Caco-2 (cell line): ENCODE data around the gene SDF4. TPM values are rescaled to one million over a fixed set of nuclear protein-coding genes. Genes with fewer than 3 reads are reported as not detected.

Experiments used
- BruUV-seq: library from RNA; stranded (reverse); fragments of 400-500 nt; replicated peaks from 2 replicates; lab custom pipeline; 2021; lab: Mats Ljungman, UMichigan
- CTCF ChIA-PET: fragments of 300-600 bp; sonication (Branson Sonifier 250); formaldehyde crosslinking; loops from one replicate; lab custom pipeline; 2022; ENCODE audit warnings: antibody characterized with exemption; lab: Charles Lee
- POLR2A ChIA-PET: fragments of 300-600 bp; sonication (Branson Sonifier 250); formaldehyde crosslinking; loops from one replicate; lab custom pipeline; 2022; ENCODE audit warnings: antibody characterized with exemption; lab: Charles Lee
- DNase-seq, 2 experiments: peaks; one replicate each; pipeline versions ENCODE4 v3.0.0 to v3.0.0-alpha.2; 2020 to 2022
- H3K27me3 ChIP-seq: replicated peaks from 2 replicates; pipeline ENCODE4 v1.6.0; 2011; ENCODE audit warnings: low read length; ENCODE audit not compliant: control insufficient read depth, insufficient read depth
- H3K36me3 ChIP-seq: 2 replicates; pipeline ENCODE4 v1.5.1; 2011; ENCODE audit warnings: low read length; ENCODE audit not compliant: control insufficient read depth, insufficient read depth
- H3K4me1 ChIP-seq: fragments of 250-450 bp; sonication (Bioruptor Pico); 2 replicates; pipeline ENCODE4 v1.5.1; 2020; ENCODE audit warnings: mild to moderate bottlenecking
- H3K4me3 ChIP-seq: 2 replicates; pipeline ENCODE4 v1.5.1; 2011; ENCODE audit warnings: low read depth, mild to moderate bottlenecking, control low read depth, low read length
- H3K9me3 ChIP-seq: fragments of 250-450 bp; sonication (Bioruptor Pico); 2 replicates; pipeline ENCODE4 v1.5.1; 2020; ENCODE audit warnings: mild to moderate bottlenecking, moderate library complexity
- H3K27ac Mint-ChIP-seq: one replicate; pipeline ENCODE4 v1.8.0; 2022; ENCODE audit warnings: mixed read lengths; ENCODE audit not compliant: unreplicated experiment
- H3K27me3 Mint-ChIP-seq: one replicate; pipeline ENCODE4 v1.8.0; 2022; ENCODE audit warnings: mixed read lengths; ENCODE audit not compliant: insufficient read depth, unreplicated experiment
- H3K36me3 Mint-ChIP-seq: one replicate; pipeline ENCODE4 v1.8.0; 2022; ENCODE audit warnings: mild to moderate bottlenecking, mixed read lengths; ENCODE audit not compliant: insufficient read depth, unreplicated experiment
- H3K4me1 Mint-ChIP-seq: one replicate; pipeline ENCODE4 v1.8.0; 2022; ENCODE audit warnings: low read depth, mixed read lengths; ENCODE audit not compliant: unreplicated experiment
- H3K4me3 Mint-ChIP-seq: one replicate; pipeline ENCODE4 v1.8.0; 2022; ENCODE audit warnings: mild to moderate bottlenecking, moderate library complexity, mixed read lengths; ENCODE audit not compliant: unreplicated experiment
- H3K9me3 Mint-ChIP-seq: one replicate; pipeline ENCODE4 v1.8.0; 2022; ENCODE audit warnings: mixed read lengths; ENCODE audit not compliant: unreplicated experiment
- intact Hi-C: fragments of 100-400 bp; cut with micrococcal nuclease; formaldehyde crosslinking; loops from one replicate; pipeline ENCODE4 v1.10.0; 2022; ENCODE audit not compliant: unreplicated experiment
- total RNA-seq: library from RNA; stranded (reverse); gene quantifications from 2 replicates; pipeline ENCODE4 v1.2.3, GENCODE V29; 2022
- TF ChIP-seq, protein P1 (sequence below), 2 experiments: fragments of 200-600 bp in 1 of 2; IDR thresholded peaks; 1 replicate in 1 of 2; 2 replicates in 1 of 2; pipeline versions ENCODE4 v1.5.1 to v1.8.0; 2011 to 2022; ENCODE audit warnings: antibody characterized with exemption in 1 of 2, control low read depth in 1 of 2, inconsistent platforms in 1 of 2, low read depth in 1 of 2, low read length in 1 of 2, mild to moderate bottlenecking in 1 of 2, moderate library complexity in 1 of 2; ENCODE audit not compliant: insufficient read depth in 1 of 2, severe bottlenecking in 1 of 2, unreplicated experiment in 1 of 2

Gene SDF4
- total RNA-seq, 1 experiment from 2014 or later, result 140 TPM

DNA sequence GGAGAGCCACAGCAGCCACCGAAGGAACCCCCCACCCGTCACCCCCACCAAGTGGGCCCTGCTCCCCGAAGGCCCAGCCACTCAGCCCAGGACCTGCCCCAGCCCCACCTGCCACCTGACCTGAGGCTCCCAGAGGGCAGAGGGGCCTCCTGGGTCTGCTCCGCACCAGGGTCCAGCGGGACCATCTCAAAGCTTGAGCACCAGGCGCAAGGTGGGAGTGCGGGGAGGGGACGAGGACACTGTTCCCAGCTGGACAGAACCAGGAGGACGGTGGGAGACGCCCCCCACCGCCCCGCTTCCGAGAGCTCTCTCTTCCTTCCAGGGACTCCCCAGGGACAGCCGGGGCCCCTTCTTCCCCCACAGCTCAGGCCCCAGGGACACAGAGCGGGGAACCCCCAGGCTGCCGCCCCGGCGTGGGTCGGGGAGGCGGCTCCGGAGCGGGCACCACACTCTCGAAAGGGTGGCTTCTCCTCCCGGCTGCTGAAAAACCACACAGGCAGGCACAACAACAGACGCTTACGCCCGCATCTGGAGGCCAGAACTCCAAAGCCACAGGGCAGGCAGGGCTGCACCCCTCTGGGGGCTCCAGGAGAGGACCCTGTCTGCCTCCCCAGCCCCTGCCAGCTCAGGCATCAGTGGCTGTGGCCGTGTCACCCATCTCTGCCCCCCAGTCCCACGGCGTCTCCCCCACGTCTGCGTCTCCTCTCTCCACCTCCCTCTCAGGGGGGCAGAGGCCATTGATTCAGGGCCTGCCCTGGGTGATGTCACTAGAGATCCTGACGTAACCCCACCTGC lies 60.1 kb downstream of the SDF4 start:
- no peak overlapping the region for H3K4me3 Mint-ChIP-seq
- no peaks in the 10 kb centered on the region for H3K9me3 ChIP-seq
- intact Hi-C loops, result no loop called here
- peaks cover 3% of the 10 kb centered on the region for H3K4me1 Mint-ChIP-seq
- H3K4me3 ChIP-seq, result no peak overlapping the region
- BruUV-seq, result no TSS peak
- peak overlapping the region; percentile 76 for H3K27ac Mint-ChIP-seq
- H3K27me3 ChIP-seq, result no peaks in the 10 kb centered on the region
- TF ChIP-seq, protein P1, sequence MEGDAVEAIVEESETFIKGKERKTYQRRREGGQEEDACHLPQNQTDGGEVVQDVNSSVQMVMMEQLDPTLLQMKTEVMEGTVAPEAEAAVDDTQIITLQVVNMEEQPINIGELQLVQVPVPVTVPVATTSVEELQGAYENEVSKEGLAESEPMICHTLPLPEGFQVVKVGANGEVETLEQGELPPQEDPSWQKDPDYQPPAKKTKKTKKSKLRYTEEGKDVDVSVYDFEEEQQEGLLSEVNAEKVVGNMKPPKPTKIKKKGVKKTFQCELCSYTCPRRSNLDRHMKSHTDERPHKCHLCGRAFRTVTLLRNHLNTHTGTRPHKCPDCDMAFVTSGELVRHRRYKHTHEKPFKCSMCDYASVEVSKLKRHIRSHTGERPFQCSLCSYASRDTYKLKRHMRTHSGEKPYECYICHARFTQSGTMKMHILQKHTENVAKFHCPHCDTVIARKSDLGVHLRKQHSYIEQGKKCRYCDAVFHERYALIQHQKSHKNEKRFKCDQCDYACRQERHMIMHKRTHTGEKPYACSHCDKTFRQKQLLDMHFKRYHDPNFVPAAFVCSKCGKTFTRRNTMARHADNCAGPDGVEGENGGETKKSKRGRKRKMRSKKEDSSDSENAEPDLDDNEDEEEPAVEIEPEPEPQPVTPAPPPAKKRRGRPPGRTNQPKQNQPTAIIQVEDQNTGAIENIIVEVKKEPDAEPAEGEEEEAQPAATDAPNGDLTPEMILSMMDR (IDR thresholded peaks at IDR 0.05; ENCODE audit: insufficient read depth in 1 of 2, low read depth in 1 of 2, low read length in 1 of 2, severe bottlenecking in 1 of 2, unreplicated experiment in 1 of 2), result no peak
- no peaks in the 10 kb centered on the region; the same call in 1 of the 2 replicates for H3K36me3 ChIP-seq
- peak in 1 of 2 experiments; percentile 28 for DNase-seq
- CTCF ChIA-PET, result no interaction called here
- peaks cover 6% of the 10 kb centered on the region for H3K4me1 ChIP-seq
- no peaks in the 10 kb centered on the region for H3K9me3 Mint-ChIP-seq
- POLR2A ChIA-PET, result no interaction called here
- peaks cover 26% of the 10 kb centered on the region for H3K36me3 Mint-ChIP-seq
- H3K27me3 Mint-ChIP-seq, result no peaks in the 10 kb centered on the region

DNA sequence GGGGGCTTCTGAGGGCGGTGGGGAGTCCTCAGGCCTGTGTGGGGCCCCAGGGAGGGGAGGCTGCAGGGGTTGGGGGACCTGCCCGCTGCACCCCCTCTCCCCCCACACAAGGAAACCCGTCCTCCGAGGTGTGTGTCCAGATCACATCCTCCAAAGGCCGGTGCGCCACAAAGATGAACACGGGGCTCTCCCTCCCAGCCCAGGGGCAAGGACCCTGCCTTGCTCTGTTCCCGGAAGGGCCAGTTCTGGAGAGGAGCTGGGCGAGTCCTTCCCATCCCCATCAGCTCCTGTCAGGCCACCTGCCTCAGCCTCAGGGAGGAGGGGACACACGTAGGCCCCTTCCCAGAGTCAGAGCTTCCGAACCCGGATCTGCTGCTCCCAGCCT lies 60.6 kb downstream of the SDF4 start:
- H3K27ac Mint-ChIP-seq, result no peak overlapping the region
- H3K9me3 Mint-ChIP-seq, result no peaks in the 10 kb centered on the region
- no peak overlapping the region for H3K4me3 Mint-ChIP-seq
- H3K9me3 ChIP-seq, result no peaks in the 10 kb centered on the region
- H3K4me1 Mint-ChIP-seq, result no peaks in the 10 kb centered on the region
- TF ChIP-seq, protein P1 (IDR thresholded peaks at IDR 0.05; ENCODE audit: insufficient read depth in 1 of 2, low read depth in 1 of 2, low read length in 1 of 2, severe bottlenecking in 1 of 2, unreplicated experiment in 1 of 2), result no peak
- no TSS peak for BruUV-seq
- ChIA-PET CTCF (no interaction called here), POLR2A (no interaction called here)
- H3K4me1 ChIP-seq, result no peaks in the 10 kb centered on the region; the same call in none of the 2 replicates
- H3K36me3 ChIP-seq, result no peaks in the 10 kb centered on the region; the same call in 1 of the 2 replicates
- peaks cover 26% of the 10 kb centered on the region for H3K36me3 Mint-ChIP-seq
- H3K27me3 Mint-ChIP-seq, result no peaks in the 10 kb centered on the region
- intact Hi-C loops, result no loop called here
- peak in 1 of 2 experiments; percentile 31 for DNase-seq
- H3K4me3 ChIP-seq, result no peak overlapping the region
- H3K27me3 ChIP-seq, result no peaks in the 10 kb centered on the region

DNA sequence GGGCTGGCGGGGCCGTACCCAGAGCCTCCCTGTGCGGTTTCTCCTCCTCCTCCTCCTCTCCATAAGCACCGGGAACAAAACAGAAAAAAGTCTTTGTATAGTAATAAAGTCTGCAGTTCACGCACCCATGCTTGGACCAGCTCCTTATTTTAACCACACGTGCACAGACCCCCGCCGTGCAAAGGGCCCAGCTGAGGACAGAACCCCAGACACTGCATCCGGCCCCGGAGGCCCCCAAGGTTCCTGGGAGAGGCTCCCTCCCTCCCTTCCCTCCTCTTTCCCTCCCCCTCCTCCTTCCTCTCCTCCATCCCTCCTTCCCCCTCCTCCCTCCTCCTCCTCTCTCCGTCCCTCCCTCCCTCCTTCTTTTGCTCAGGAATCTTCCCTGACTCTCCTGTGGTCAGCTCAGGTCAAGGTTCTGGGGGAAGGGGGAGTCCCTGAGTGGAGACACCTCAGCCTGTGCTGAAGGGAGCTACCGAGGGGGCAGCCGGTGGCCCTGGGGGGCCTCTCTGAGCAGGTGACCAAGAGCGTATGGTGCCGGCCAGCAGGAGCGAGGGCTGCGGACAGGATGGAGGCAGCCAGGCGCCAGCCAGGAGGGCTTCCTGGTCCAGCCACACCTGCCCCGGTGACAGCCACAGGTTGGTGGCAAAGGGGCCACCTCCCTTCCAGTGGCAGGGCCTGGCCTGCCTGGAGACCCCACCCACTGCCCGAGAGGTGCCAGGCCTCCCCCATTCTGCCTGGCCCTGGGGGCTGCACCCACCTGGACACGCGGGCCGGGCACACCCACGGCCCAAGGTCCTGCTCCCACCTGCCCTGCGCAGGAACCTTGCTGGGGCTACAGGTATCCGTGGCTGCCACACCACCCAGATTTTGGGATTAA lies 61.3 kb downstream of the SDF4 start:
- no peak overlapping the region for H3K4me3 Mint-ChIP-seq
- H3K4me1 Mint-ChIP-seq, result no peaks in the 10 kb centered on the region
- TF ChIP-seq, protein P1 (IDR thresholded peaks at IDR 0.05; ENCODE audit: insufficient read depth in 1 of 2, low read depth in 1 of 2, low read length in 1 of 2, severe bottlenecking in 1 of 2, unreplicated experiment in 1 of 2), result no peak
- Histone ChIP-seq H3K4me1 (peaks cover 4% of the 10 kb centered on the region), H3K36me3 (no peaks in the 10 kb centered on the region; the same call in 1 of the 2 replicates), H3K27me3 (no peaks in the 10 kb centered on the region), H3K4me3 (no peak overlapping the region), H3K9me3 (no peaks in the 10 kb centered on the region)
- no TSS peak for BruUV-seq
- intact Hi-C loops, result no loop called here
- POLR2A ChIA-PET, result no interaction called here
- CTCF ChIA-PET, result no interaction called here
- no peak overlapping the region for H3K27ac Mint-ChIP-seq
- peaks cover 32% of the 10 kb centered on the region for H3K36me3 Mint-ChIP-seq
- H3K9me3 Mint-ChIP-seq, result no peaks in the 10 kb centered on the region
- DNase-seq, result peak in 1 of 2 experiments; percentile 9
- H3K27me3 Mint-ChIP-seq, result no peaks in the 10 kb centered on the region
